ENCODE data around the gene SCRN1. TPM values are rescaled to one million over a fixed set of nuclear protein-coding genes. Genes with fewer than 3 reads are reported as not detected.

Gene SCRN1
- total RNA-seq, 2 experiments from 2014 or later = 1.6 to 2.1 TPM

DNA sequence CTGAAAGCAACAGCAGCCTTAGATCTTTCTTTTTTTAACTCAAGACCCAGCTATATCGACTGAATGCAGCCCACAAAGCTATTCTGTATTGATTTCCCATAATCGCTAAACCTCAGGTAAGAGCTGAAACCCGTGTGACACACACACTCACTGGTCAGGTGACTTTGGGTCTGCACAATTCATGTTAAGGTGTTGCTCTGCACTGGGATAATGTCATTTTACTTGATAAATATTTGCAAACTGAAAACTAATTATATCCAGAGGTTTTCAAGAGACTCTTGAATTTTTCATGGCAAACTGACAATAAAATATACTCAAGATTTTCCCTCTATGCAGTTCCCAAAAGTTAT is 33.1 kb downstream of the SCRN1 start:
- no peaks in the 10 kb centered on the region for H3K9me3 Mint-ChIP-seq
- no peak overlapping the region for H3K27ac Mint-ChIP-seq
- no peak overlapping the region for H3K4me3 Mint-ChIP-seq
- H3K27me3 Mint-ChIP-seq = peaks cover 6% of the 10 kb centered on the region
- ChIA-PET POLR2A (no interaction called here), CTCF (interaction anchor here (0.9 kb wide), 2 partner anchors 106 kb away, joined by 3 to 4 read pairs; no protein-coding TSS in a partner anchor)
- intact Hi-C loops (cut with micrococcal nuclease) = loop anchor here (10.0 kb wide), 1 partner anchor 98 kb away; no protein-coding TSS in a partner anchor
- H3K36me3 Mint-ChIP-seq = no peaks in the 10 kb centered on the region
- DNase-seq = no peak
- peaks cover 10% of the 10 kb centered on the region for H3K4me1 Mint-ChIP-seq (ENCODE audit: low read depth)

DNA sequence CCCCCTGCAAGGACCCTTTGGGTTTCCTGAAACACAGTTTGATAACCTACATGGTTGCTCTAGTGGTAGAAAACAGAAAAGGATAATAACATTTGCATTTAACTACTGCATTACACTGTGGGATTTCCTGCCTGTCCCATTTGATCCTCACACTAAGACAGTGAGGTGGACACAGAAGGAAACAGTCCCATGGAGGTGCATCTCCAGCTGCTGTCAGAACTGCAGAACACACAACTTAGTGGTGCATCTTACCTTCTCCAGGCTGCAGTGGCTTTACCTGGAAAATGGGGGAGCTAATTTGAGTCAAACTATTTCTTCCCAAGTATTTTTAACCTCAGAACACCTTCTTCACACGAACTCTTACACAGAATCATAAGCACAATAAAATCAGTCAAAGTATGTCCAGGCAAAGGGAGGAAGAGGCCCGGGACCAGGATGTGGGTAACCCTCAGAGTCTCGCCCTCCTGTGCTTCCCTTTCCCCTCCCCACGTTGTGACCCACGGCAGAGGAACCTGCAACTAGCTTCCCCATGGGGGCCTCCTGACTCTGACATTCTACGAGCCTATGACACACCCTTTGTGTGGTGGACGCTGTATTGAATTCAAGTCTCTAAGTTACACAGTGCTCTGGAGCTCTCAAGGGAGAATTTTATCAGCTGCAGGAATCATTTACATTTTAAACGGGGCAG is 33.7 kb downstream of the SCRN1 start:
- H3K36me3 Mint-ChIP-seq = no peaks in the 10 kb centered on the region
- no peak overlapping the region for H3K27ac Mint-ChIP-seq
- H3K9me3 Mint-ChIP-seq = no peaks in the 10 kb centered on the region
- intact Hi-C loops (cut with micrococcal nuclease) = loop anchor here (10.0 kb wide), 1 partner anchor 99 kb away; no protein-coding TSS in a partner anchor
- POLR2A ChIA-PET = no interaction called here
- H3K4me3 Mint-ChIP-seq = no peak overlapping the region
- CTCF ChIA-PET = interaction anchor here (0.9 kb wide), 1 partner anchor 106 kb away, joined by 4 read pairs; no protein-coding TSS in a partner anchor
- DNase-seq = peak; percentile 33
- H3K4me1 Mint-ChIP-seq (ENCODE audit: low read depth) = peaks cover 10% of the 10 kb centered on the region
- H3K27me3 Mint-ChIP-seq = peaks cover 9% of the 10 kb centered on the region

DNA sequence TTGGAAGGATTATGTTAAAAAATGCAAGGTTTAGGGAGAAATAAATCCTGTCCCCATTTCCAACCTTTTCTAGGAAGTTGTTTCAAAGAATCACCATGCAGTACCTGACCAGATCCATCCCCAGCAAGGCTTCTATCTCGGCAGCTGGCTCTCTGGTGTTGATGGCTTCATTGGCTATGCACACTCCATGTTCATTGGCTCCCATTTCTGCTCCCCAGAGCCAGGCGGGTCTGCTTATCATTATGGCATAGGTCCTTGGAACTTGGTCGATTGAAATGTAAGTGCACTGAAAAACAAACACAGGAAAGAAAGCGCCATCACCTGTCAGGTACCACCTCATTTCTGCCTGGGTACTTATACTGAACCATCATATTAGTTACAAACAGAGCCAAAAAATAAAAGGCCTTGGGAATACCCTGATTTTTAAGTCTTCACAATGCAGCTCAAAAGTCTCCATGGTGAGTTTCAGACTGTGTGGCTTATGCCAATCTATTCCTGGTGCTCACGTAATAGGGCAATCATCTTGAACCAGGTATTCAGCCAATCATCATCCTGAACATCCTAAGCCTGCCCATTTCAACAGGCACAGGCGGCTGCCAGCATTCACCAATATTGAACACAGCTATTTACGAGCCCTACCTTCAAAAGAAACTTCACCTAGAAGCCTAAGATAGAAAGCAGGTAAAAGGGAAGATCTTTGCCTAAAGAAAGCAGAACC is 34.4 kb downstream of the SCRN1 start:
- Mint-ChIP-seq H3K27ac (no peak overlapping the region), H3K4me3 (no peak overlapping the region), H3K36me3 (no peaks in the 10 kb centered on the region), H3K9me3 (peaks cover 2% of the 10 kb centered on the region), H3K4me1 (ENCODE audit: low read depth) (peaks cover 10% of the 10 kb centered on the region), H3K27me3 (peaks cover 9% of the 10 kb centered on the region)
- no peak for DNase-seq
- ChIA-PET POLR2A (no interaction called here), CTCF (no interaction called here)
- intact Hi-C loops (cut with micrococcal nuclease) = loop anchor here (10.0 kb wide), 1 partner anchor 100 kb away; no protein-coding TSS in a partner anchor

DNA sequence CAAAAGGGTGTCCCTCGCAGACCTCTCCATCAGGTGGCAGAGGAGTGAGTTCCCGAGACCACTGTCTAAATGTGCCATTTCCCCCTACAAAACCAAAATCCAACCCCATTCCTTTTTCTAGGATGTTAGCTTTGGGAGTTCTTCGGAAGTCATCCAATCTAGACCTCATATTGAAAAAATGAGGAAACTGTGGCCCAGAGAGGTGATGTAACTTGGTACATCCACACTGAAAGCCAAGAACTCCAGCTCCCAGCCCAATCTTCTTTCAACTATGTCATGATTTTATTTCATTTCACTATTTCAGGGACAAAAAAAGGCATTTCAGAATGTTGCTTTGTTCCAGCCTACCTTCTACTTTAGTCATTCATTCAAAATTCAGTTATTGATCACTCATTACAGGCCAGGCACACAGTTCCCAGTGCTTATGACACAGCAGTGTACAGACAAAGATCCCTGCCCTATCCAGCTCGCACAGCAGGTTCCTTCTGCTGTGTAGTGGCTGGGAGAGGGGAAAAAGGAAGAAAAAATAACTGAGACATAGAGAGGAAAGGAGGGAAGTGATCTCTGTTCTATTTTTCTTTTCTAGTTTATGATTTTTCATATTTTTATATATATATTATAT is 35.8 kb downstream of the SCRN1 start:
- H3K4me1 Mint-ChIP-seq (ENCODE audit: low read depth) = peaks cover 10% of the 10 kb centered on the region
- CTCF ChIA-PET = interaction anchor here (1.1 to 1.4 kb wide), 2 partner anchors 108 to 120 kb away, joined by 3 read pairs; no protein-coding TSS in a partner anchor
- no peak for DNase-seq
- no peak overlapping the region for H3K27ac Mint-ChIP-seq
- POLR2A ChIA-PET = no interaction called here
- H3K9me3 Mint-ChIP-seq = peaks cover 2% of the 10 kb centered on the region
- H3K27me3 Mint-ChIP-seq = peaks cover 5% of the 10 kb centered on the region
- intact Hi-C loops (cut with micrococcal nuclease) = loop anchor here (10.0 kb wide), 1 partner anchor 101 kb away; no protein-coding TSS in a partner anchor
- no peak overlapping the region for H3K4me3 Mint-ChIP-seq
- H3K36me3 Mint-ChIP-seq = no peaks in the 10 kb centered on the region

DNA sequence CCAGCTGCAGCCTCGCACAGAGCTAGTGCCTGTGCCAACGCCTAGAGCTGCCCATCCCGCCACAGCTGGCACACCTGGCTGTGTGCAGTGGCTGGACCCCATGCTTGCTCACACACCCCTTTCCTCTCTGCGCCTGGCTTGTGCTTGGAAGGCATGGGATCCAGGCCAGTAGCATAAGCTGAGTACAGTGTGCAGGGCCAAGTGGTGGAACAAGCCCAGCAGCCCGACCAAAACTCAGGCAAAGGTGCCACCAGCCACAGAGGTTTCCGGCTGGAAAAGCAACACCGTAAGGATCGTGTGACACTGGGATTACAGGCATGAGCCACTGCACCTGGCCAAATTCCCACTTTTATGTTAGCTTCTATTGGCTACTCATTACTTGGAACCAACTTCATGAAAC is 38.4 kb downstream of the SCRN1 start:
- H3K27ac Mint-ChIP-seq = no peak overlapping the region
- CTCF ChIA-PET = interaction anchor here (1.4 to 2.0 kb wide), 2 partner anchors 12 to 30 kb away, joined by 5 to 6 read pairs; no protein-coding TSS in a partner anchor
- intact Hi-C loops (cut with micrococcal nuclease) = loop anchor here (10.0 kb wide), 1 partner anchor 104 kb away; no protein-coding TSS in a partner anchor

DNA sequence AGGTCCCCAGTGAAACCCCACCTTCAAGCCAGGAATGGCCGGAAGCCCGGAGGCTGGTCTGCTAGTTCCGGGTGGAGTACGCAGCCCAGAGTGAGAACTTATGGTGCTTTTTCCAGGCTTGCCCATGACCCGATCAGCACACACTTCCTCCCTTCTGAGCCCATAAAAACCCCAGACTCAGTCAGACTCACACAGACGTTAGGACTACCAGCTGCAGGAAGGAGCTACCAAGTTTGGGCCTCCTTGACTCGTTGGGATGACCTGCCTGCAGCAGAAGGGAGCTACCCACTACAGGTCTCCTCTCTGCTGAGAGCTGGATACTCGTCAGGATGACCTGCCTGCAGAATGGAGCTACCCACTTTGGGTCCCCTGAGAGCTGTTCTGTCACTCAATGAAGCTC is 39.1 kb downstream of the SCRN1 start:
- POLR2A ChIA-PET = no interaction called here
- Mint-ChIP-seq H3K4me1 (ENCODE audit: low read depth) (no peaks in the 10 kb centered on the region), H3K36me3 (no peaks in the 10 kb centered on the region), H3K27me3 (peaks cover 5% of the 10 kb centered on the region), H3K9me3 (peaks cover 2% of the 10 kb centered on the region), H3K27ac (no peak overlapping the region), H3K4me3 (no peak overlapping the region)
- CTCF ChIA-PET = no interaction called here
- intact Hi-C loops (cut with micrococcal nuclease) = loop anchor here (10.0 kb wide), 1 partner anchor 104 kb away; no protein-coding TSS in a partner anchor
- no peak for DNase-seq

More for the DNA sequence above, 38.4 kb downstream of the SCRN1 start:
- peaks cover 5% of the 10 kb centered on the region for H3K27me3 Mint-ChIP-seq
- peaks cover 6% of the 10 kb centered on the region for H3K4me1 Mint-ChIP-seq (ENCODE audit: low read depth)
- H3K4me3 Mint-ChIP-seq = no peak overlapping the region
- POLR2A ChIA-PET = no interaction called here
- peaks cover 2% of the 10 kb centered on the region for H3K9me3 Mint-ChIP-seq
- no peaks in the 10 kb centered on the region for H3K36me3 Mint-ChIP-seq
- DNase-seq = no peak

DNA sequence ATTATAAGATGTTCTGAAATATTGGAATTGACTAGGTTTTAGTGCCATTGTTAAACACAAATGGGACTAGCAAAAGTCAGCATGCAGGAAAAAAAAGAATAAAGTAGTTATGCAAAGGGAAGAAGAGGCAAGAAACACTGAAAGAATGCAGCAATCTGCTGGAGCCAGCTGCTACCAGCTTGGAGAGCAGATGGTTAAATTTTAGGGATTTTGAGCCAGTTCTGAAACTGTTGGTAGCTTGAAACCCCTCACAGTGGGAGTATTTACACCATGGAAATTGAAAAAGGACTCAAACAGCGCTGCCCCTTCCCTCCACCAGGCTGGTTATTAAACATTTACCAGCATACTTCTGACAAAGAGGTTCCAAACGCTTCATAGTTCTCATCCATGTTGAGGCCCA is 41.0 kb downstream of the SCRN1 start:
- Mint-ChIP-seq H3K27me3 (peaks cover 11% of the 10 kb centered on the region), H3K4me3 (no peak overlapping the region), H3K9me3 (peaks cover 2% of the 10 kb centered on the region), H3K27ac (no peak overlapping the region), H3K4me1 (ENCODE audit: low read depth) (no peaks in the 10 kb centered on the region), H3K36me3 (no peaks in the 10 kb centered on the region)
- ChIA-PET CTCF (no interaction called here), POLR2A (no interaction called here)
- no peak for DNase-seq
- intact Hi-C loops (cut with micrococcal nuclease) = no loop called here

DNA sequence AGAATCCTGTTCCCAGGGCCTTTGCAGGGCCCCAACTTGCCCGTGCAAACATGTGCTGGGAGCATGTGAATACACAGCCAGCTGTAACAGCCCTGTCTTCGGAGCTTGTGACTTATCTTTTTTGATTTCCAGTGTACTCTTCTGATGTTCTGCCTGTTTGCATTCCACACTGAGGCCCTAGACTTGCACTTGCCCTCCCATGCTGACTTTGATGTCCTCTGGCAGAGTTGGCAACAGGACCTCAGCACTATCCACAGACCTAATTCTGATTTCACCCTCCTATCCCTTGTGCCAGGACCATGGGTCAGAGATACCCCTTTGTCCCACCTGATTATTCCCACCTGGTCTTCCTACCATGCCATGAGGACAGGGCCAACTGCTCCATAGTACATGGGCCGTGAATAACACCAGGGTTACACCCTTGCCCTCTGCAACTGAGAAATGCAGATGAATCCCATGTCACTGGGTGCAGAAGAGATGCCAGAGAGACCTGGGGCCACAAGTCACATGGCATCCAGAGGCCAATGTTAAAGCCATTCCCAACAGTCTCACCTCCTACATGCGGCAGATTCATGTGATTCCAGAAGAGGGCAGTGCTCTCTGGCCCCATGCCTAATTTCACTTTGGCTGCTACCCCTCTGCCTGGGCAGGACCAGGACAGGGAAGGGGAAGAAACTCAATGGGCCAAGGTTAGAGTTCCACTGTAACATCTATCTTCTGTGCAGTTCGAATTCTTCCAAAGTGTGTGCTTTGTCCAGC is 43.0 kb downstream of the SCRN1 start:
- Mint-ChIP-seq H3K4me1 (ENCODE audit: low read depth) (no peaks in the 10 kb centered on the region), H3K27ac (no peak overlapping the region), H3K9me3 (peaks cover 2% of the 10 kb centered on the region), H3K36me3 (no peaks in the 10 kb centered on the region), H3K4me3 (no peak overlapping the region), H3K27me3 (peaks cover 11% of the 10 kb centered on the region)
- no peak for DNase-seq
- CTCF ChIA-PET = interaction anchor here (0.9 to 1.1 kb wide), 2 partner anchors 25 to 129 kb away, joined by 3 to 4 read pairs; no protein-coding TSS in a partner anchor
- POLR2A ChIA-PET = no interaction called here
- intact Hi-C loops (cut with micrococcal nuclease) = no loop called here

DNA sequence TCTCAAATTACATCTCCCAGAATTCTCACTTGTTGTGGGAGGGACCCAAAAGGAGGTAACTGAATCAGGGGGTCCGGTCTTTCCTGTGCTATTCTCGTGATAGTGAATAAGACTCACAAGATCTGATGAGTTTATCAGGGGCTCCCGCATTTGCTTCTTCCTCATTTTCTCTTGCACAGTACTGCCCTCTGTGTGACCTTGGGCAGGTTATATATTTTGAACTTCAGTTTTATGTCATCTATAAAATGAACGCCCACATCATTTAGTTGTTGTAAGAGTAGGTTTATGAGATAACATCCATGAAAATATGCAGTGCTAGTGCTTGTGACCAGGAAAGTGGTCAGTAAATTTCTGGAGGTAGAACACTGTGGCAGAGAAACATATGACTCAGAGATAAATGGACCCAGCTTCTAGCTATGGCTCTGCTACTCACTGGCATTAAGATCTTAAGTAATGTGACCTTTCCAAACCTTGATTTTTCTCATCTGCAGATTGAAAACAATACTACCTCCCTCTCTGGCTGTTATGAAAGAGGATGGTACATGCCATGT is 44.3 kb downstream of the SCRN1 start:
- Mint-ChIP-seq H3K4me3 (no peak overlapping the region), H3K9me3 (no peaks in the 10 kb centered on the region), H3K4me1 (ENCODE audit: low read depth) (no peaks in the 10 kb centered on the region), H3K27ac (no peak overlapping the region), H3K36me3 (no peaks in the 10 kb centered on the region), H3K27me3 (peaks cover 8% of the 10 kb centered on the region)
- ChIA-PET CTCF (interaction anchor here (0.9 to 1.1 kb wide), 2 partner anchors 24 to 131 kb away, joined by 3 to 4 read pairs; no protein-coding TSS in a partner anchor), POLR2A (no interaction called here)
- no peak for DNase-seq
- intact Hi-C loops (cut with micrococcal nuclease) = no loop called here

DNA sequence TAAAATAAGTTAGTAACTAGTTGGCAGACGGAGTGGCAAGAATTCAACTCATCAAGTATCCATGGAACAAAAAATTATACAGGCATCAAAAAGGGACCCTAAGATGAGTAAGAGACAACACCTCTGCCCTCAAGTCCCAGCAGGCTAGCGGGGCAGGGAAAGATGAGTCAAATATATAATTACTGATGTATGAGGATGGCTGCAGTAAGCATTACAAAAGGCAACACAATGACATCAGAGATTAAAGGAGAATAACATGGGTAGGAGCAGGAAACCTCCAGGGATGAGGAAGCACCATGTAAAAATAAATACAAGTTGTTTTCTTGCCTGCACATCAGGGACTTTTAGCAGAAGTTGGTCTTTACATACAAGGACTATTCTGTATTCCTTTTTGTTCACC is 49.4 kb downstream of the SCRN1 start:
- Mint-ChIP-seq H3K27ac (no peak overlapping the region), H3K4me1 (ENCODE audit: low read depth) (no peaks in the 10 kb centered on the region), H3K4me3 (no peak overlapping the region), H3K36me3 (no peaks in the 10 kb centered on the region), H3K27me3 (peaks cover 3% of the 10 kb centered on the region), H3K9me3 (peaks cover 3% of the 10 kb centered on the region)
- ChIA-PET POLR2A (no interaction called here), CTCF (interaction anchor here (0.6 kb wide), 1 partner anchor 19 kb away, joined by 3 read pairs; no protein-coding TSS in a partner anchor)
- DNase-seq = no peak
- intact Hi-C loops (cut with micrococcal nuclease) = no loop called here

DNA sequence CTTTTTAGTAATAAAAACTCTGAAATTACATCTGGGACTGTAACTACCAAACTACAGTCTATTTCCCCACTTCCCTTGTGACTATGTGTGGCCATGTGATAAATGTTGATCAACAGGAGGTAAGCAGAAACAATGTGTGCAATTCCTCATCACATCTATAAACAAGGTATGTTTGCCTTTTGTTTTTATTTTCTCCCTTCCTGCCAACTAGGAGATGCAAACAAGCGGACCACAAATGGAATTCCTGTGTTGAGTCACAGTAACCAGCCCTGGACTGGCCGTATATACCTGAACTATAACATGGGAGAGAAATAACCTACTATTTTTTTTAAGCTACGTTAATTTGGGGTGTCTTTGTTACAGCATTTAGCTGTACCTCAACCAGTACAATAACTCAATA is 52.5 kb downstream of the SCRN1 start:
- no peak for DNase-seq
- POLR2A ChIA-PET = no interaction called here
- Mint-ChIP-seq H3K36me3 (no peaks in the 10 kb centered on the region), H3K4me1 (ENCODE audit: low read depth) (no peaks in the 10 kb centered on the region), H3K27ac (no peak overlapping the region), H3K9me3 (peaks cover 3% of the 10 kb centered on the region), H3K27me3 (no peaks in the 10 kb centered on the region), H3K4me3 (no peak overlapping the region)
- intact Hi-C loops (cut with micrococcal nuclease) = no loop called here
- CTCF ChIA-PET = interaction anchor here (0.9 to 8.1 kb wide), 2 partner anchors 15 to 16 kb away, joined by 3 to 43 read pairs; no protein-coding TSS in a partner anchor
